NCI-H526 (cell line): ENCODE results near the gene DDX59.
A peak's percentile ranks its signal among the peaks of the same experiment; 100 is the strongest.

Experiments
- DNase-seq, 2 experiments: peaks; one replicate each; lab custom pipeline; 2025; lab: John Stamatoyannopoulos, UW

Gene DDX59

DNA sequence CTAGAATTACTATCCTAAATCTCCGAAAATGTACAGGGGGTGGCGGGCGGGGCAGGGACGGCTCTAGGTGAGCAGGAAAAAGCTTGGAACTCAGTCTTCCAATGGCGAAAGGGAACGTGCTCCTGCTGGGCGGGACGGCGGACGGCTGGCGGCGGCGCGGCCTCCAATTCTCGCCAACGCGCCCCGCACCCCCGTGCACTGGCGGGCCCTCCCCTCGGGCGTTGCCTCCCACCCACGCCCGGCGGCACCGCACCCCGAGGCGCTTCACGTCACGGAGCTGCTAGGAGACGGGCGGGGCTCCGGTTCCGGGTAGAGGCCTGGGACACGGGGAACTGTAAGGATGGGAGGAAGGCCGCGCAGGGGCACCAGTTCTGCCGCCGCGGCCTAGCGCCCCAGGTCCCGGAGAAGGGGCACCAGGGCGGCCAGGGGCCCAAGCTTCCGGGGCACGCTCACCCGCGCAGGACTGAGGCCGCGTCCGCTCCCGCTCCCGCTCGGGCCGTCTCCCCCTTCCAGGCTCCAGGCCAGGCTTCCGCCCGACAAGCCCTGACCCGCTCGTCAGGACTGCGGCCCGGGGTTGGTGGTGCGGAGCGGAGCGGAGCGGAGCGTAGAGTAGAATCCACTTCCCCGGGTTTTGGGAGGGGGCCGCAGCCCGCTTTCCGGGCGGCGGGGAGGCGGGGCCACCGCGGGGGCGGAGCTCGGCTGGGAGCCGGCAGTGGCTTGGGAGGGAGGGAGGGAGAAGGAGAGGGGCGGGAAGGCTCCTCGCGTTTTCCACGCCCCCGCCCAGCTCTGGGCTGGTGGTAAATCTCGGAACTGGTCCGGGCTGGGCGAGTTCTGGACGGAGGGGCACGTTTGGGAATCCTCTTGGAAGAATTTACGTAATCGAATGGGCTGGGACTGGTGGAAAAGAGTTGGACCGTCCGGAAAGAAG, at the start of gene DDX59:
Gene DDX59 (minus strand): TSS at position 594 of the 928 bp plus-strand sequence. CDS start 3,167 bp downstream, outside the sequence.
- DNase-seq, result peak; percentile 92 to 95

DNA sequence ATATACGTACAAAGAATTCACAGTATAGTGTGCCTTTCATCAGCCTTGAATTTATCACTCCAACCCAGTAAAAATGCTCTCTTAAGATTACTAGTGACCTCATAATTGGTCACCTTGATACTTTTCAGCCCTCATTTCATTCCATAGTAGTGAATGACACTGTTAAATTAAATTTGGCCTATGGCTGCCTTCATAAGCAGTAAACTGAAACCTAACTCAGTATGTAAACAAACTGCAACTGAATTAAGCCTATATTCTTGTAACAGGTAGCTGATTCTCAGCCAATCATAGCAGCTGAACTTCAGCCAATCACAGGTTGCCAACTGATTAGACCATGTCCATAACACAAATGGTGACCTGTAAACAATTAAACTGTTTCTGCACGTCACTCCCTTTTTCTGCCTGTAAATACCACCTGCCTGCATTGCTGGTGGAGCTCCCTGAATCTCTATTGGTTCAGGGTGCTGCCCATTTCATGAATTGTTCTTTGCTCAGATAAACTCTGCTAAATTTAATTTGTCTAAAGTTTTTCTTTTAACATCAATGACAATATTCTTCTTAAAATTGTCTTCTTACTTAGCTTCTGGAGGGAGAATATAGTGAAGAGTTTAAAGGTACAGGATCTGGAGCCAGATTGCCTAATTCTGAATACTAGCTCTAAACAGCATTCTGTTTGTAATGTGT, 44.9 kb upstream of the DDX59 start:
- DNase-seq, result no peak

DNA sequence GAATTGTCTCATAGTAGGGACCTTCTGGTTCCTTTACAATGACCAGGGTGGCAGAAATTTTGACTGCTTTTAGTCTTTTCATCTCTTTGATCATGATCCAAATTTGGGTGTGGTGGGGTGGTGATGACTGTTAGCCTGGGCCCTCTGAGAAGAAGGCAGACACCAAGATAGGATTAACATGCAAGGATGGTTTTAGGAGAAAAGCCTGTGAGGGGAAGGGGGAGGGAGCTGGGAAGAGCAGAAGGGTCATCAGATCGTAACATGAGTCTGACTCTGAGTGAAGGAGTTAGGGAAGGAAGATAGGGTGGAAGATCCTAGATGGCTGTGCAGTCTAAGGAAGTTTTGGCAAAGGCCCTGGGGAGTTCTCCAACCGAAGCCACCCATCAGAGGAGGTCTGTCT, 40.5 kb upstream of the DDX59 start:
- DNase-seq, result no peak

GRCh38 chr1:200708769-200709168, 39.1 kb upstream of the DDX59 start:
- no peak for DNase-seq

DNA sequence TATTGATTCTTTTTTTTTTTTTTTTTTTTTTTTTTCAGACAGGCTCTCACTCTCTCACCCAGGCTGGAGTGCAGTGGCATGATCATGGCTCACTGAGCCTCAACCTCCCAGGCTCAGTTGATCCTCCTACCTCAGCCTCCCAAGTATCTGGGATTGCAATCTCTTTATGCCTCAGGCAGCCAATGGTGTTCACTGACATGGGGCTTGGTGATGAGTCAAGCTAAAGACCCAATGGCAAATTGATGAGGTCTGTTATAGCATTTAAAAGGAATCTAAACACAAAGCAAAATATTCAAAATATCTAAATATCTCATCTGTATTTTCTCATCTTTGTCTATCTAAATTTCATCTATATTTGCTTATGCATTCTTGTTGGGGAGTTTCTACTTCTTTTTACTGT, 38.5 kb upstream of the DDX59 start:
- no peak for DNase-seq

DNA sequence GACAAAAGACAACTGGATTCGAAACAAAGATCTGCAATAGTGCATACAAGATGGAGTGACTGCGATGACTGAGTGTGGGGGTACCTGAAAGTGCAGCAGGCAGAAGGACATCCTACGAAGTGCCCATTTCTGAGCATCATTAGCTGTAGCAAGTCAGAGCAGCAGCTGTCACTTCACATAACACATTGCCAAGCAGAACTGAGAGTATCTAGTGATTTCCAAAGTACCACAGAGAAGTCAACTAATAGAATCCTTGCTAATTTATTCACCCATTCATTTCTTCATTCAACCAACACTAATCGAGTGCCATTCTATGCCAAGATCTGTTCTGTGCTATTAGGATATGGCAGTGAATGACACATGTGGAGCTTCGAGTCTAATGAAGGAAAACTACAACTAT, 37.4 kb upstream of the DDX59 start:
- DNase-seq, result no peak

GRCh38 chr1:200706111-200706814, 36.6 kb upstream of the DDX59 start:
- no peak for DNase-seq

DNA sequence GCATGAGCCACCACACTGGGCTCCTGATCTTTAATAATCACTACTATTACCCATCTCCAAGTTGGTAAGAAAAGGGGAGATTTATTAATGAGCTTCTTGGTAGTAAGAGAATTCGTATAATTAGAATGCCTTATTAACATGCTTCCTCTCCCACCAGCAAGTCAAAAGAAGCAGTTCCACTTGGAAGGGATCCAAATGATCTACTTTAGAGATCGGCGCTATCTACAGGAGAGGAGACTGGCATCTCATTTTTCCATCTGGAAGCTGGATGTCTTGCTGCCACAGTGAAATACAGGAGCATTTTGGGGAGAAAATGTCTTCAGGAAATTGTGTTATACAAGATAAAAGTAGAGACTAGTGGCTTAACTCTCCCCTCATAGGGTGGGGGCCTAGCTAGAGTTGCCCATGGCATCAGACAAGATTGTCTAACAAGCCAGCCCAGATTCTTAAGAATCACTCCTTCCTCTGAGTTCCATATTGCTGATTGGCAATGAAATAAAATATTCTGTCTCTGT, 35.3 kb upstream of the DDX59 start:
- DNase-seq, result no peak

DNA sequence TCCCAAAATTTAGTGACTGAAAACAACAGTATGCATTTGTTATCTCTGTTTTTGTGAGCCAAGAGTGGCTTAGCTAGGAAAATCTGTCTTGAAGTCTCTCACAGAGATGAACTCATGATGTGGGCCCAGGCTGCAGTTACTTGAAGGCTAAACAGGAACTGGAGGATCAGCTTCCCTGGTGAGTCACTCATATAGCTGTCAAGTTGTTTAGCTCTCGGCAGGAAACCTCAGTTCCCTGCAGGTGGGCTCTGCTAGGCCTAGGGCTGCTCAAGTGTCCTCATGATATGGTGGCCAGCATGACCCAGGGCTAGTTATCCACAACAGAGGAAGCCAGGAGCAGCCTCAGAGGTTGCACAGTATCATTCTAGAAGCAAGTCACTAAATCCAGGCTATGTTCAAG, 30.2 kb upstream of the DDX59 start:
- DNase-seq, result no peak

DNA sequence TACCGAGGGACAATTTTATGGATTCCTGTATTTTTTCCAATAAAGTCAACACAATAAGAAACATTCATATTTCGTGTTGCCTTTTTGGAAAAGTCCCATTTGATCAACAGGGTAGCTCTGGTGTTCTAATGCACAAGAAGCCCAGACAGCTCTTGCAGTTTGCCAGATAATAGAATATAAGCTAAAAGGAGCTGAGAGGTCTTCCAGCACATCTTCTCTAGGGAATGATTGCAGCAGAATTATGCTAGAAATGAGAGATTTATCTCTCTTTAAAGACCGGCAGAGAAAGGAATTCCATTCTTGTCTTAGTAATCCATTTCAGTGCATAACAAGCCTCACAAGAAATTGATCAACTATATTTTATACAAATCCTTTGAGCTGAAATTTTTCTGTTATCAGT, 25.0 kb upstream of the DDX59 start:
- no peak for DNase-seq

DNA sequence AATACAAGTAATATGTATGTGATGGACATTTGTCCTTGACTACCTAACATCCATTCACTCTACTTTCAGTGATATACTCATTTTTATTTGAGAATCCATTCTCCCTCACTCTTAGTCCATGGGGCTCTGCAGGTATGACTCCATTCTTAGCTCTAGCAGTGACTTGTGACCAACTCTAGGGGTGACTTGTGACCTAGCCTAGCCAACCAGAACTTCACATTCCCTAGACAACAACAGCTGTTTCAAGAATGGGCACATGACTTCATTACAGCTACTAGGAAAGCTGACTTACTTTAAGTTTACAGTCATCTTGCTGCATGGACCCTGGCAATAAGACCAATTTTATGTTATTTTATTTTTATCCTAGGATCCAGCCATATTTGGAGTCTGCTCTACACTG, 23.6 kb upstream of the DDX59 start:
- DNase-seq, result no peak

DNA sequence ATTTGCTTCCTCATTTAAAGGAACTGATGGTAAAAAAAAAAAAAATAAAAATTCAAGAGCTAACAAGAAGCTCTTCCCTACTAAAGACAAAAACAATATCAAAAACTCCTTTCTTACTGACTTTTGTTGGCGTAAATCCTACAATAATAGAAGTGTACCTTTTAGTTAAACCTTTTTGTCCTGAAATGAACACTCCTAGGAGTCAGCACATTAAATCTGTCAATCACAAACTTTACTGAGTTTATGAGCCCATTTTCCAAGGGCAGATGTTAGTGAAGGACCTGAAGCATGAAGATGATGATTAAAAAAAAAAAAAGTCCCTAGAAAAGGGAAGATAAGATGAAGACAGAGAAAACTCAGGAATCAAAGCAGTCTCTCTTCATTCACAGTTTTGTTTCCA, 22.6 kb upstream of the DDX59 start:
- DNase-seq, result no peak

- DNase-seq, result no peak
Measured at GRCh38 chr1:200686620-200687019, 16.9 kb upstream of the DDX59 start.

DNA sequence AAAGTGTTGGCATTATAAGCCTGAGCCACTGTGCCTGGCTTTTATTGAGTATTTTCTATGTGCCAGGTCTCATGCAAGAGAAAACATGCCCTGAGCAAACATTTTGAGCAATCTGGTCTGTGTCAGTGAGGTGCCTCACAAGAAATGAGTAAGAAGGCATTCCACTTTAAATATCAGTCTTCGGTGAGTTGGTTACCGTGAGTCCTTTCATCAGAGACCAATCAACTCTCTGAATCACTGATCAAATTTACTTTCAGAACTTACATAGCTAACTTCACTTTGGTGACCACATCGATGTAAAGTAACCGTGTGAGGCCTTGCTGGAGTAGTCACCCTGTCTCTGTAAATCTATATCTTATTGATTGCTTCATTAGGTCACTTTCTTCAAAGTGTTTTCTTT, 14.3 kb upstream of the DDX59 start:
- no peak for DNase-seq

GRCh38 chr1:200683298-200683697, 13.6 kb upstream of the DDX59 start:
- no peak for DNase-seq

DNA sequence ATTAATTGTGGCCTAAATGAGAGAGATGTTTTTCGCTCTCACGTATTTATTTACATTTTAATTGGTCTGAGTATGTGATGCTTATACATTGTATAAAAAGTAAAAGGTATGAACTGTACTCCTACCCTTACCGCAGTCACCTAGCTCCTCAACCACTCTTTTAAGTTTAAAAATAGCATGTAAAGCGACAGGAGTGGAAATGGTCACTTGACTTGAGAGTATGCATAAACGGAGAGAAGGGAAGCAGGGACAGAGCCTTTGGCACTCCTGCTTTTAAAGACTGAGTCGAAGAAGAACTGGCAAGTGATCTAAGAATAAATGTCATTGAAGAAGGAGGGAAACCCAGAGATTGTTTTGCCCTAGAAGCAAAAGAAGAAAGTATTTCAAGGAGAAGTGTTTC, 11.5 kb upstream of the DDX59 start:
- DNase-seq, result no peak

GRCh38 chr1:200676829-200677228, 7.1 kb upstream of the DDX59 start:
- DNase-seq, result no peak

DNA sequence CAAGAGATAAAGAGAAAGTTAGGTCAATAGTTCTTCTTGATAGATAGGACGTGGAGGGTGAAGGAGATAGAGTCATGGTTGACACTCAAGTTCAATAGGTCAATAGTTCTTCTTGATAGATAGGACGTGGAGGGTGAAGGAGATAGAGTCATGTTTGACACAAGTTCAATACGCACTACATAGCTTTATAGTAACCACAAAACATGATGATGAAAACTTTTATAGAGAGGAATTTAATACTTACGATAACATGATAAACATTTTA, 5.8 kb upstream of the DDX59 start:
- no peak for DNase-seq

GRCh38 chr1:200674838-200675587, 5.3 kb upstream of the DDX59 start:
- DNase-seq, result no peak

GRCh38 chr1:200673952-200674823, 4.5 kb upstream of the DDX59 start:
- no peak for DNase-seq

- DNase-seq, result no peak
Measured at GRCh38 chr1:200671235-200671786, 1.6 kb upstream of the DDX59 start.
